Loucy (cell line): ENCODE data around the gene MCM10.

Experiments used
- H2AFZ ChIP-seq: fragments of 200-600 bp; sonication (generic); 2 replicates; pipeline ENCODE4 v1.6.0; 2016; ENCODE audit warnings: antibody characterized with exemption, mild to moderate bottlenecking, low read length, moderate library complexity
- H3F3A ChIP-seq: fragments of 200-600 bp; 2 replicates; pipeline ENCODE4 v1.6.0; 2016; ENCODE audit warnings: antibody characterized with exemption, low read depth, mild to moderate bottlenecking
- H3K27me3 ChIP-seq: fragments of 200-600 bp; sonication (generic); 2 replicates; pipeline ENCODE4 v1.6.1; 2014; ENCODE audit warnings: low read length, mild to moderate bottlenecking; ENCODE audit not compliant: insufficient read depth, poor library complexity, severe bottlenecking
- H3K36me3 ChIP-seq: fragments of 200-600 bp; sonication (generic); 2 replicates; pipeline ENCODE4 v1.6.1; 2016; ENCODE audit warnings: low read length; ENCODE audit not compliant: insufficient read depth
- H3K4me1 ChIP-seq: fragments of 200-600 bp; sonication (generic); 2 replicates; pipeline ENCODE4 v1.5.1; 2014; ENCODE audit warnings: low read length, mild to moderate bottlenecking; ENCODE audit not compliant: insufficient read depth, poor library complexity, severe bottlenecking
- H3K4me2 ChIP-seq: fragments of 200-600 bp; sonication (generic); 2 replicates; pipeline ENCODE4 v1.6.0; 2014; ENCODE audit warnings: antibody characterized with exemption, low read length, low read depth, mild to moderate bottlenecking; ENCODE audit not compliant: poor library complexity, severe bottlenecking
- H3K4me3 ChIP-seq: fragments of 200-600 bp; sonication (generic); 2 replicates; pipeline ENCODE4 v1.5.1; 2014; ENCODE audit warnings: low read length, mild to moderate bottlenecking, mixed read lengths; ENCODE audit not compliant: poor library complexity, severe bottlenecking
- H3K79me2 ChIP-seq: fragments of 200-600 bp; sonication (generic); 2 replicates; pipeline ENCODE4 v1.6.1; 2014; ENCODE audit warnings: low read length; ENCODE audit not compliant: insufficient read depth
- H3K9ac ChIP-seq: fragments of 200-600 bp; sonication (generic); 2 replicates; pipeline ENCODE4 v1.6.0; 2014; ENCODE audit warnings: mild to moderate bottlenecking, low read depth, low read length, moderate library complexity; ENCODE audit not compliant: poor library complexity, severe bottlenecking
- H3K9me2 ChIP-seq: fragments of 200-600 bp; sonication (generic); replicated peaks from 2 replicates; pipeline ENCODE4 v1.6.1; 2016; ENCODE audit warnings: low read depth, low read length, mixed read lengths
- H3K9me3 ChIP-seq: fragments of 200-600 bp; sonication (generic); 2 replicates; pipeline ENCODE4 v1.6.1; 2014; ENCODE audit warnings: mild to moderate bottlenecking, antibody characterized with exemption, low read length, low read depth; ENCODE audit not compliant: insufficient read depth
- H4K20me1 ChIP-seq: fragments of 200-600 bp; sonication (generic); 2 replicates; pipeline ENCODE4 v1.6.0; 2014; ENCODE audit warnings: antibody characterized with exemption, low read length, mild to moderate bottlenecking; ENCODE audit not compliant: insufficient read depth, poor library complexity, severe bottlenecking
- CTCF ChIP-seq: fragments of 200-600 bp; sonication (generic); conservative IDR thresholded peaks from 2 replicates; pipeline ENCODE4 v1.5.1; 2014; ENCODE audit warnings: mild to moderate bottlenecking, antibody characterized with exemption, low read length
- EZH2phosphoT487 ChIP-seq: fragments of 200-600 bp; IDR thresholded peaks from 2 replicates; pipeline ENCODE4 v1.6.1; 2018; ENCODE audit warnings: antibody characterized with exemption, mild to moderate bottlenecking, moderate library complexity, borderline replicate concordance

The MCM10 gene

DNA sequence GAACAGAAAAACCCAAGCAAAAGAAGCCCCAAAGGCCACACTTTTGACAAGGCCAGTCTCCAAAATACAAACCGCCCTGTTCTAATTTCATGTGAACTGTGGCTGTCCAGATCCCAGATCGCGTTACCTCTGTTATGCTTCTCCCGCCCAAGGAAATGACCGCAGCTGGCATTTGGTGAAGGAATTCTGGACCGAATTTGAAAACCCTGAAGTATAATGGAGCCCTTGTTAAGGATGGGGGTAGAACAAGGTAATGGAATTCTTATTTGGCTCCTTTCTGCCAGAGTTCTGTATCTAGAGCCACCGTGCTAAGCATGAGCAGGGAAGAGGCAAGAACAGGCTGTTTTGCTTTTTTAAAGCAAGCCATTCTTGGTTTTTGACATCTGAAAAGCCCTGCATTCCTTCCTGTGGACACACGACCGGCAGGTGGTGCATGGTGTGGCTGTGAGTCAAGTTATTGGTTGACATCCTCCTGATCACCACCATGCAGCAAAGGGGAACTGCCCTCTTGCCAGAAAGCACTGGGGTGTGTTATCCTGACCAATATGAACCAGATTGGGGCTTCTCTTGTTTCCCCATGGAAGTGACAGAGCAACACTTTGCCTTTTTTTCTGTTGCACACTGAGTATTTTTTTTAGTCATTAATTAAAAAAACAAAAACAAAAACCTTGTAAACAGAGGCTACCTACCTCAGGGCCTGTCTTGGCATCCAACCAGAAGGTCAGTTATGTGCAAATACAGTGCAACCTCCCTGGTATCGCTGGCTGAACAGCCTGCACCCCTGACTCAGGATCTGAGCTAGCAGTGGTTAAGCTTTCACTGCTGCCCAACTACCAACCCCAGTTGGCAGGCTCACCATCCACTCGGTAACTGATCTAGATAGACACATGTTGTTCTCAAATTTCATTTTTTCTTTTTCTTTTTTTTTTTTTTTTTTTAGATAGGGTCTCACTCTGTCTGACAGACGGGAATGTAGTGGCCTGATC, 58.6 kb downstream of the MCM10 start:
- Histone ChIP-seq H3K79me2 (no peaks in the 10 kb centered on the region), H3K27me3 (no peaks in the 10 kb centered on the region), H3K9me2 (no peaks in the 10 kb centered on the region), H3K4me2 (no peak overlapping the region), H2AFZ (no peak overlapping the region), H3K9me3 (no peaks in the 10 kb centered on the region), H3K36me3 (no peaks in the 10 kb centered on the region), H3K4me3 (no peak overlapping the region), H3K4me1 (no peaks in the 10 kb centered on the region), H4K20me1 (no peaks in the 10 kb centered on the region), H3K9ac (no peak overlapping the region), H3F3A (no peaks in the 10 kb centered on the region)
- TF ChIP-seq CTCF = no peak
- no peak for TF ChIP-seq EZH2phosphoT487

GRCh38 chr10:13221572-13221971, 60.2 kb downstream of the MCM10 start:
- H3K36me3 ChIP-seq = no peaks in the 10 kb centered on the region
- no peaks in the 10 kb centered on the region for H3K9me2 ChIP-seq
- TF ChIP-seq CTCF = no peak
- no peak for TF ChIP-seq EZH2phosphoT487
- no peak overlapping the region for H3K4me3 ChIP-seq
- H2AFZ ChIP-seq = no peak overlapping the region
- no peaks in the 10 kb centered on the region for H3F3A ChIP-seq
- no peak overlapping the region for H3K4me2 ChIP-seq
- H3K79me2 ChIP-seq = no peaks in the 10 kb centered on the region
- no peaks in the 10 kb centered on the region for H3K27me3 ChIP-seq
- no peaks in the 10 kb centered on the region for H3K4me1 ChIP-seq
- H3K9ac ChIP-seq = no peak overlapping the region
- H3K9me3 ChIP-seq = no peaks in the 10 kb centered on the region
- H4K20me1 ChIP-seq = no peaks in the 10 kb centered on the region

DNA sequence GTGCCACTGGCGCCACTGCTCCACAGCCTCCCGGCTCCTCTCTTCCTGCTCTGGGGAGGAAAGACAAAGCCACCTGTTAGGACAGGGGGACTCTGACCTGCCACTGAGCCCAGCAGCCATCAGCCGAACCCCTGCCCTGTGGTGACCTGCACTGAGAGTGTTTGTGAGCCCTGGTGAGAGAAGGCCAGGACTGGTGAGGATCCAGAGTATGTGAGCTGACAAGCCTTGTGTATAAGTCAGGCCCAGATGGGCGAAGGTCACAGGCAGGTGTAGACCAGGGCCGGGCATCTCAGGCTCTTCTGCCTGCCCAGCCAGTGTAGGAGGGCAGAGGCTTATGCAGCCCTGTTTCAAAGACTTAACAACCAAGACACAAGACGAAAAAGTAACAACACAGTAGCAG, 60.8 kb downstream of the MCM10 start:
- no peak overlapping the region for H3K4me2 ChIP-seq
- no peak overlapping the region for H3K9ac ChIP-seq
- no peaks in the 10 kb centered on the region for H3K36me3 ChIP-seq
- no peaks in the 10 kb centered on the region for H4K20me1 ChIP-seq
- H3F3A ChIP-seq = no peaks in the 10 kb centered on the region
- no peaks in the 10 kb centered on the region for H3K9me2 ChIP-seq
- H3K9me3 ChIP-seq = no peaks in the 10 kb centered on the region
- no peak overlapping the region for H3K4me3 ChIP-seq
- H3K27me3 ChIP-seq = no peaks in the 10 kb centered on the region
- no peaks in the 10 kb centered on the region for H3K4me1 ChIP-seq
- no peak overlapping the region for H2AFZ ChIP-seq
- no peaks in the 10 kb centered on the region for H3K79me2 ChIP-seq
- TF ChIP-seq EZH2phosphoT487 (no peak), CTCF (no peak)
